AG10803 (cell line): ENCODE measurements around the gene CSKMT.
"Not testable (repeated sequence)": the region's sequence is repeated elsewhere in the genome, so short reads cannot be mapped to it uniquely, and the experiment has no call there.

Experiments used
- DNase-seq: peaks from one replicate; pipeline ENCODE4 v3.0.0; 2010; ENCODE audit warnings: low read depth
- H3K4me3 ChIP-seq: 2 replicates; pipeline ENCODE4 v1.5.1; 2011; ENCODE audit warnings: mild to moderate bottlenecking, low read length, control low read depth
- TF ChIP-seq, protein P1 (sequence below): conservative IDR thresholded peaks from 2 replicates; pipeline ENCODE4 v1.5.1; 2011; ENCODE audit warnings: mild to moderate bottlenecking, low read length, control low read depth, inconsistent platforms

The CSKMT gene

GRCh38 chr11:62648185-62648966 lies 16.7 kb upstream of the CSKMT start:
- TF ChIP-seq, protein P1, sequence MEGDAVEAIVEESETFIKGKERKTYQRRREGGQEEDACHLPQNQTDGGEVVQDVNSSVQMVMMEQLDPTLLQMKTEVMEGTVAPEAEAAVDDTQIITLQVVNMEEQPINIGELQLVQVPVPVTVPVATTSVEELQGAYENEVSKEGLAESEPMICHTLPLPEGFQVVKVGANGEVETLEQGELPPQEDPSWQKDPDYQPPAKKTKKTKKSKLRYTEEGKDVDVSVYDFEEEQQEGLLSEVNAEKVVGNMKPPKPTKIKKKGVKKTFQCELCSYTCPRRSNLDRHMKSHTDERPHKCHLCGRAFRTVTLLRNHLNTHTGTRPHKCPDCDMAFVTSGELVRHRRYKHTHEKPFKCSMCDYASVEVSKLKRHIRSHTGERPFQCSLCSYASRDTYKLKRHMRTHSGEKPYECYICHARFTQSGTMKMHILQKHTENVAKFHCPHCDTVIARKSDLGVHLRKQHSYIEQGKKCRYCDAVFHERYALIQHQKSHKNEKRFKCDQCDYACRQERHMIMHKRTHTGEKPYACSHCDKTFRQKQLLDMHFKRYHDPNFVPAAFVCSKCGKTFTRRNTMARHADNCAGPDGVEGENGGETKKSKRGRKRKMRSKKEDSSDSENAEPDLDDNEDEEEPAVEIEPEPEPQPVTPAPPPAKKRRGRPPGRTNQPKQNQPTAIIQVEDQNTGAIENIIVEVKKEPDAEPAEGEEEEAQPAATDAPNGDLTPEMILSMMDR: no peak
- no peak for DNase-seq
- H3K4me3 ChIP-seq: no peak overlapping the region

GRCh38 chr11:62648967-62649364 lies 16.1 kb upstream of the CSKMT start:
- TF ChIP-seq, protein P1: no peak
- H3K4me3 ChIP-seq: no peak overlapping the region
- no peak for DNase-seq

DNA sequence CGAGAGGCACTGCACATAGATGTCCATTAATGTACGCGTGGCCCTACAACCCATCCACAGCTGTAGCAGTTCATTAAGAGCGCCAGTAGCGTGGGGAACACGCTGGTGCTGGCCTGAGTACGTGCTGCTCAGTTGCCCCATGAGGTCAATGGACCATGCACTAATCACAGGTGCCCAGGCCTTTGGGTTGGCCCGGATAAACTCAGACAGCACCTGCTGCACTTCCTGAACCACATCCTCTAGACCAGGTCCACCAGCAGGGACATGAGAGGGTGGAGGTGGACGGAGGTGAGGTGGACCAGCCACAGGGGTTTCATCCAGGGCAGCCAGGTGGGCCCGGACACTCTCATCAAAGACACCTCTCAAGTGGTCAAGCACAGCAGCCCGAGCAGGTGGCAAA lies 15.6 kb upstream of the CSKMT start:
- no peak overlapping the region for H3K4me3 ChIP-seq
- TF ChIP-seq, protein P1: no peak
- no peak for DNase-seq

- not testable (repeated sequence) for H3K4me3 ChIP-seq, DNase-seq
Measured at GRCh38 chr11:62650283-62650682, 14.8 kb upstream of the CSKMT start.

DNA sequence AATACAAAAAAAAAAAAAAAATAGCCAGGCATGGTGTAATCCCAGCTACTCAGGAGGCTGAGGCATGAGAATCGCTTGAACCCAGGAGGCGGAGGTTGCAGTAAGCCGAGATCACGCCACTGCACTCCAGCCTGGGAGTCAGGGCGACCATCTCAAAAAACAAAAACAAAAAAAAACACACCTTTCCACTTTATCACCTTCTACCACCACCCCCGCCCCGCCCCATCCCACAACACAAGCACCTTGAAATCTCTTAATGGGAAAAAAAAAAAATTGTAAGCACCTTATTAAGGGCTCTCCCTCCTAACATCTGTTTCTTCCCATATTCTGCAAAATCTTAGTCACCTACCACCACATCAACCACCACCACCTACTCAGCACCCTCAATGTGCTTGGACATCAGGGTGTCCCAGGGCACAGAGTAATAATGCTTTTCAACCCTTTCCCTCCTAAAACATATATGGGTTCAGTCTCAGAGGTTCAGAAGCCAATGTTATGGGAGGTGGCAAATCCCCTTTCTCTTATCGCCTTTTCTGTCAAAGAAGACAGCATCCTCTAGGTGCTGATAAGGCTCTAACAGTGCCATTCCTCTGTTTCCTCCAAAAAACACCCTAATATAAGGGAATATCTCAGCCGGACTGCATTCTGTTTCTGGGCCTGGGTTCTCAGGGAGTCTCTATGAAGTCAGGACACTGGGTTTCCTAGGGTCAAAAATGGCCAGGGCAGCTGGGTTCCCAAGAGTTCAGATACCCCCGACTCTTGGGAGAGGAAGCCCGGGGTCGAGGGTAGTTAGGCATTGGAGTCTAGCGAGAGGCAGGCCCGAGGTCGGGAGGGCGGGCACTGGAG lies 12.7 kb upstream of the CSKMT start:
- DNase-seq: no peak
- peak overlapping the region; percentile 84 for H3K4me3 ChIP-seq
- TF ChIP-seq, protein P1: no peak

DNA sequence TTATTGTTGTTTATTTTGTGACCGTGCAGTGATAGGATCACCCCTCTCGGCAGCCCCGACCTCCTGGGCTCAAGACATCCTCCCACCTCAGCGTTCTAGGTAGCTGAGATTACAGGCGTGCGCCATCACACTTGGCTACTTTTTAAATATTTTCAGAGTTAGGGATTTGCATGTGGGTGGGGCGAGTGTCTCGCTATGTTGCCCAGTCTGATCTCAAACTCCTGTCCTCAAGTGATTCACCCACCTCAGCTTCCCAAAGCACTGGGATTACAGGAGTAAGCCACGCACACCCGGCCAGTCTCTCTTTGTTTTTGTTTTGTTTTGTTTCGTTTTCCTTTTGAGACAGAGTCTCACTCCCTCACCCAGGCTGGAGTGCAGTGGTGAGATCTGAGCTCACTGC lies 10.8 kb upstream of the CSKMT start:
- no peak for DNase-seq
- no peak overlapping the region for H3K4me3 ChIP-seq
- TF ChIP-seq, protein P1: no peak

DNA sequence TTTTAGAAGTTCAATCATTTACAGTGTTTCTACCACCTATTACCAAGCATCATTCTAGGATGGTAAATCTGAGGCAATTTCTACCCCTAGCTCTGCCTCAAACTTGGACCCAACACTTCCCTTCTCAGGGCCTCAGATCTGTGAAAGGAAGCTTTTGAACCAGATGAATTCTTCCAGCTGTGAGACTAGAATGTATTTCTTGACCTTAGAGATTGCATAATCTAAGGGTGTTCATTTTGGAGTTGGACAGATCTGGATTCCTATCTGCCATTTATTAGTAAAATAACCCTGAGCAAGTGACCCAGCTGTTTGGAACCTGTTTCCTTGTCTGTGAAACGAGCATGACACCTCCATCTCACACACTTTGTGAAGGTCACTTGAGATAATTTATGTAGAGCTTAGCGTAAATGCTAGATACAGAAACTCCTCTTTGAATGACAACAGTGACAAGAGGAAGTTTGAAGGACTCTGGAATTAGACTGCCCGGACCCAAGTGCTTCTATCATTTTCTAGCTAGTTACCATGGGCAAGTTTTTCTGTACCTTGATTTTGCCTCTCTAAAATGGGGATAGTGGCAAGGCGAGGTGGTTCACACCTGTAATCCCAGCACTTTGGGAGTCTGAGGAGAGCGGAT lies 8.2 kb upstream of the CSKMT start:
- TF ChIP-seq, protein P1: no peak
- DNase-seq: no peak
- no peak overlapping the region for H3K4me3 ChIP-seq
